GM12878 (cell line): Measurements from ENCODE around the gene TPO. TPM values are rescaled to one million over a fixed set of nuclear protein-coding genes. Genes with fewer than 3 reads are reported as not detected.

Experiments
- ATAC-seq: fragments of 200-7000 bp; cut with Tn5 transposase; 3 replicates; pipeline ENCODE4 v1.9.1; 2020; ENCODE audit warnings: mild to moderate bottlenecking, moderate library complexity
- BruUV-seq: library from RNA; stranded (reverse); fragments of 400-500 nt; replicated peaks from 2 replicates; lab custom pipeline; 2021; lab: Mats Ljungman, UMichigan
- CTCF ChIA-PET: fragments of 300-600 bp; sonication (Branson Sonifier 250); formaldehyde crosslinking; extraction: SDS; loops from one replicate; lab custom pipeline; 2021; ENCODE audit warnings: inconsistent platforms; lab: Yijun Ruan, JAX
- POLR2A ChIA-PET: fragments of 350-600 bp; formaldehyde crosslinking; extraction: SDS; loops from one replicate; lab custom pipeline; 2021; ENCODE audit warnings: inconsistent platforms; lab: Charles Lee
- RAD21 ChIA-PET: fragments of 300-600 bp; sonication (Branson Sonifier 250); formaldehyde crosslinking; loops from one replicate; lab custom pipeline; 2023; ENCODE audit warnings: antibody characterized with exemption; ENCODE audit not compliant: unreplicated experiment; lab: Charles Lee
- SMC1A ChIA-PET: fragments of 300-600 bp; sonication (Branson Sonifier 250); formaldehyde crosslinking; loops from one replicate; lab custom pipeline; 2023; ENCODE audit not compliant: unreplicated experiment, uncharacterized antibody; lab: Charles Lee
- DNase-seq: peaks from one replicate; pipeline ENCODE4 v3.0.0-alpha.2; 2011; ENCODE audit warnings: low read depth, low spot score
- FAIRE-seq: peaks from 3 replicates; lab custom pipeline; 2011; peaks lifted over from hg19 to GRCh38; lab: Jason Lieb, UNC
- H2AFZ ChIP-seq: 2 replicates; pipeline ENCODE4 v1.6.0; 2011; ENCODE audit warnings: low read depth, low read length, control low read depth; ENCODE audit not compliant: control insufficient read depth
- H3K27ac ChIP-seq: 2 replicates; pipeline ENCODE4 v1.5.1; 2011; ENCODE audit warnings: control low read depth; ENCODE audit not compliant: control insufficient read depth, insufficient read depth
- H3K27me3 ChIP-seq, 2 experiments: replicated peaks in 1 of 2; 2 replicates each; pipeline versions ENCODE4 v1.6.0 to v1.6.1; 2011; ENCODE audit warnings: low read length in 1 of 2; ENCODE audit not compliant: control insufficient read depth in 2 of 2, insufficient read depth in 2 of 2
- H3K36me3 ChIP-seq, 2 experiments: 2 replicates each; pipeline ENCODE4 v1.5.1; 2011; ENCODE audit warnings: low read length in 1 of 2; ENCODE audit not compliant: control insufficient read depth in 2 of 2, insufficient read depth in 2 of 2
- H3K4me1 ChIP-seq: 2 replicates; pipeline ENCODE4 v1.6.1; 2011; ENCODE audit warnings: mild to moderate bottlenecking, low read length, moderate library complexity, mixed read lengths; ENCODE audit not compliant: control insufficient read depth, insufficient read depth
- H3K4me2 ChIP-seq: 2 replicates; pipeline ENCODE4 v1.6.0; 2011; ENCODE audit warnings: control low read depth; ENCODE audit not compliant: control insufficient read depth, insufficient read depth
- H3K4me3 ChIP-seq: fragments of 200-600 bp; sonication (generic); 2 replicates; pipeline ENCODE4 v1.5.1; 2016
- H3K79me2 ChIP-seq: 2 replicates; pipeline ENCODE4 v1.6.0; 2011; ENCODE audit warnings: low read length; ENCODE audit not compliant: control insufficient read depth, insufficient read depth
- H3K9ac ChIP-seq: 2 replicates; pipeline ENCODE4 v1.8.0; 2011; ENCODE audit warnings: low read length, control low read depth, mixed read lengths; ENCODE audit not compliant: control insufficient read depth, insufficient read depth
- H3K9me3 ChIP-seq: replicated peaks from 3 replicates; pipeline ENCODE4 v1.5.1; 2011; ENCODE audit warnings: mild to moderate bottlenecking, low read length; ENCODE audit not compliant: control insufficient read depth, insufficient read depth
- H4K20me1 ChIP-seq: 2 replicates; pipeline ENCODE4 v1.6.0; 2011; ENCODE audit not compliant: control insufficient read depth, insufficient read depth
- CHD1 ChIP-seq: IDR thresholded peaks from 2 replicates; pipeline ENCODE4 v1.6.1; 2012; ENCODE audit warnings: low read depth, low read length, improper control_type of control experiment
- CREM ChIP-seq: IDR thresholded peaks from 2 replicates; pipeline ENCODE4 v1.6.1; 2014; ENCODE audit warnings: antibody characterized with exemption, low read depth
- E2F4 ChIP-seq: IDR thresholded peaks from 2 replicates; pipeline ENCODE4 v1.6.1; 2012; ENCODE audit warnings: low read depth, low read length, improper control_type of control experiment
- FOXK2 ChIP-seq: fragments of 450-650 bp; IDR thresholded peaks from 2 replicates; pipeline ENCODE4 v1.6.1; 2017; ENCODE audit warnings: mild to moderate bottlenecking, moderate library complexity
- KDM1A ChIP-seq: fragments of 200-600 bp; sonication (generic); IDR thresholded peaks from 2 replicates; pipeline ENCODE4 v1.6.1; 2016; ENCODE audit warnings: borderline replicate concordance
- MYC ChIP-seq: IDR thresholded peaks from 2 replicates; pipeline ENCODE4 v1.6.1; 2011; ENCODE audit warnings: mild to moderate bottlenecking, low read length, moderate library complexity, inconsistent platforms; ENCODE audit not compliant: insufficient read depth, insufficient replicate concordance, insufficient read length, severe bottlenecking
- NR2C1 ChIP-seq: fragments of 450-650 bp; IDR thresholded peaks from 2 replicates; pipeline ENCODE4 v1.6.1; 2017; ENCODE audit warnings: antibody characterized with exemption, mild to moderate bottlenecking, moderate library complexity
- NR2C2 ChIP-seq: IDR thresholded peaks from 2 replicates; pipeline ENCODE4 v1.6.1; 2011; ENCODE audit warnings: borderline replicate concordance, low read depth; ENCODE audit not compliant: control insufficient read depth, insufficient read length
- NRF1 ChIP-seq: conservative IDR thresholded peaks from 2 replicates; pipeline ENCODE4 v1.6.1; 2011; ENCODE audit warnings: mild to moderate bottlenecking, low read depth, low read length, improper control_type of control experiment
- REST ChIP-seq: IDR thresholded peaks from 2 replicates; pipeline ENCODE4 v1.6.1; 2012; ENCODE audit warnings: mild to moderate bottlenecking, low read depth, low read length
- STAT1 ChIP-seq: fragments of 450-650 bp; conservative IDR thresholded peaks from 2 replicates; pipeline ENCODE4 v1.6.1; 2014; ENCODE audit warnings: antibody characterized with exemption, mild to moderate bottlenecking
- ZNF217 ChIP-seq: fragments of 450-650 bp; IDR thresholded peaks from 2 replicates; pipeline ENCODE4 v1.6.1; 2017; ENCODE audit warnings: antibody characterized with exemption, mild to moderate bottlenecking
- ZNF622 ChIP-seq: fragments of 450-650 bp; IDR thresholded peaks from 2 replicates; pipeline ENCODE4 v1.6.1; 2017; ENCODE audit warnings: mild to moderate bottlenecking, inconsistent platforms
- WGBS: methylation state at CpG from one replicate; pipeline ENCODE4 v1.1.6; 2016; ENCODE audit warnings: low lambda C conversion rate; ENCODE audit not compliant: insufficient replicate concordance, insufficient coverage; ENCODE audit errors: missing lambda C conversion rate; 5-methylcytosine and 5-hydroxymethylcytosine counted together
- in situ Hi-C: fragments of 300-500 bp; cut with MboI; formaldehyde crosslinking; loops from 9 replicates; pipeline ENCODE4 v1.14.3; 2018; ENCODE audit warnings: mixed read lengths
- intact Hi-C: fragments of 100-400 bp; cut with micrococcal nuclease; formaldehyde crosslinking; loops from one replicate; pipeline ENCODE4 v1.14.2; 2022; ENCODE audit not compliant: unreplicated experiment
- polyA plus RNA-seq, 11 experiments: library from polyadenylated mRNA; depleted of rRNA in 4 of 11; unstranded in 6 of 11; stranded (reverse) in 5 of 11; fragments of >200 nt; fragmentation: Nextera tagmentation in 4 of 11; fragmentation: Illumina TruSeq in 1 of 11; extraction: Ambion mirVana in 4 of 11; extraction: Trizol in 1 of 11; gene quantifications; 1 replicate in 1 of 11; 2 replicates in 10 of 11; pipeline versions ENCODE4 v1.2.1 to v1.2.3, GENCODE V29; 2011 to 2016; ENCODE audit warnings: inconsistent platforms in 2 of 11, missing spikeins in 2 of 11, low read depth in 1 of 11
- total RNA-seq, 4 experiments: library from RNA; depleted of rRNA in 3 of 4; stranded (reverse); fragments of >200 nt in 3 of 4; fragmentation: Illumina TruSeq in 1 of 4; extraction: Trizol in 1 of 4; gene quantifications; 2 replicates each; pipeline versions ENCODE4 v1.2.1 to v1.2.3, GENCODE V29; 2013 to 2021

The TPO gene
- total and polyA plus RNA-seq, 10 of the 15 experiments (the other 5 are each of a cell fraction or from before 2014, with no cell fraction given), result 0.07 to 0.11 TPM; not detected in 8

DNA sequence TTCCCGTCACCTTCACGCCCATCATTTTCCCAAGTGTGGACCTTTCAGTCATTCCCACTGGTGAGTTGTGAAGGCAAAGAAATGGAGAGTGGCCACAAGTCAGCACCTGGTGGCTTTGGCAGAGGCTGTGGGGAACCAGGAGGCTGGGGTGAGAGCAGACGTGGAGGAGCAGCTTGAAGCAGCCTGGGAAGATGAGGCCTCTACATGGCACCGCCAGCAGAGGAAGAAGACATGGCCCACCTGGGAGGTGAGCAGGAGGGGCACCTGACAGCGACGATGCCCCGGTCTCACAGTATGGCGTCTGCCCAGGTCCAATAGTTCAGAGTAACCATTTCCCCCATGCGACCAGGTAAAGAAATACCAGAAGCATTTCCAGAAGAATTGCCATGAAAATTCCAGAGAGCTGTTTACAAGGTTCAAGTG lies 69.0 kb downstream of the TPO start:
- no peak for ATAC-seq
- H3K36me3 ChIP-seq, result no peaks in the 10 kb centered on the region
- FAIRE-seq, result no peak
- no TSS peak for BruUV-seq
- intact Hi-C loops, result no loop called here
- no peaks in the 10 kb centered on the region for H3K27me3 ChIP-seq
- H3K9ac ChIP-seq, result no peak overlapping the region
- no peaks in the 10 kb centered on the region for H3K79me2 ChIP-seq
- ChIA-PET CTCF (no interaction called here), RAD21 (no interaction called here), POLR2A (no interaction called here), SMC1A (no interaction called here)
- in situ Hi-C loops, result no loop called here
- no peaks in the 10 kb centered on the region for H4K20me1 ChIP-seq
- 51% methylated on average over 9 of the region's 9 CpGs for WGBS
- no peak for DNase-seq
- no peak overlapping the region for H3K27ac ChIP-seq
- no peak overlapping the region for H3K4me3 ChIP-seq
- TF ChIP-seq CREM, result no peak
- no peak for TF ChIP-seq MYC
- TF ChIP-seq ZNF217, result no peak
- TF ChIP-seq E2F4, result no peak
- no peak for TF ChIP-seq REST
- no peak for TF ChIP-seq NRF1
- no peak for TF ChIP-seq ZNF622
- TF ChIP-seq STAT1, result no peak
- no peak for TF ChIP-seq NR2C1
- no peak for TF ChIP-seq KDM1A
- TF ChIP-seq CHD1, result no peak
- TF ChIP-seq NR2C2, result no peak
- TF ChIP-seq FOXK2, result no peak
- TF ChIP-seq, all 136 proteins: peak for 0
- H3K4me1 ChIP-seq, result no peaks in the 10 kb centered on the region
- H3K4me2 ChIP-seq, result no peak overlapping the region
- H2AFZ ChIP-seq, result no peak overlapping the region
- no peaks in the 10 kb centered on the region for H3K9me3 ChIP-seq
